RWPE2 (cell line): ENCODE data around the gene ANKRD13D.
A peak's percentile ranks its signal among the peaks of the same experiment; 100 is the strongest.

Source experiments
- ATAC-seq: fragments of 200-7000 bp; cut with Tn5 transposase; 3 replicates; pipeline ENCODE4 v1.9.1; 2021; ENCODE audit warnings: low read depth
- DNase-seq: peaks from one replicate; pipeline ENCODE4 v3.0.0-alpha.2; 2020; ENCODE audit warnings: low spot score
- H3K27ac ChIP-seq: fragments of 450-650 bp; 2 replicates; pipeline ENCODE4 v1.5.1; 2017; ENCODE audit warnings: mild to moderate bottlenecking; ENCODE audit not compliant: poor library complexity, severe bottlenecking
- H3K27me3 ChIP-seq: fragments of 250-450 bp; sonication (Bioruptor Pico); 2 replicates; pipeline ENCODE4 v1.5.1; 2021; ENCODE audit warnings: mild to moderate bottlenecking, moderate library complexity; ENCODE audit not compliant: insufficient read depth, poor library complexity, severe bottlenecking
- H3K36me3 ChIP-seq: fragments of 250-450 bp; sonication (Bioruptor Pico); 2 replicates; pipeline ENCODE4 v1.5.1; 2020; ENCODE audit warnings: low read depth, mild to moderate bottlenecking, moderate library complexity
- H3K4me1 ChIP-seq: fragments of 250-450 bp; sonication (Bioruptor Pico); 2 replicates; pipeline ENCODE4 v1.5.1; 2021; ENCODE audit warnings: mild to moderate bottlenecking, moderate library complexity; ENCODE audit not compliant: insufficient read depth, poor library complexity, severe bottlenecking
- H3K4me3 ChIP-seq: fragments of 250-450 bp; sonication (Bioruptor Pico); 2 replicates; pipeline ENCODE4 v1.5.1; 2021; ENCODE audit warnings: mild to moderate bottlenecking, moderate library complexity; ENCODE audit not compliant: severe bottlenecking
- H3K9me3 ChIP-seq: fragments of 250-450 bp; sonication (Bioruptor Pico); 2 replicates; pipeline ENCODE4 v1.5.1; 2021; ENCODE audit warnings: mild to moderate bottlenecking, moderate library complexity; ENCODE audit not compliant: severe bottlenecking
- CTCF ChIP-seq: fragments of 450-650 bp; IDR thresholded peaks from one replicate; pipeline ENCODE4 v1.5.1; 2017; ENCODE audit warnings: mild to moderate bottlenecking, moderate library complexity; ENCODE audit not compliant: poor library complexity, severe bottlenecking

The ANKRD13D gene

GRCh38 chr11:67289226-67289650 is at the start of gene ANKRD13D:
Gene ANKRD13D (plus strand): TSS chr11:67289303. CDS start chr11:67289461, 158 bp downstream.
- TF ChIP-seq CTCF, result peak; percentile 18
- peaks cover 14% of the 10 kb centered on the region for H3K4me1 ChIP-seq
- H3K36me3 ChIP-seq, result peaks cover 46% of the 10 kb centered on the region
- DNase-seq (no peak), ATAC-seq (peak; percentile 35)
- H3K4me3 ChIP-seq, result peak within 1 kb of the TSS; percentile 67
- no peaks in the 10 kb centered on the region for H3K27me3 ChIP-seq
- H3K27ac ChIP-seq, result peak within 1 kb of the TSS; percentile 91
- H3K9me3 ChIP-seq, result no peaks in the 10 kb centered on the region

- peaks cover 35% of the 10 kb centered on the region for H3K36me3 ChIP-seq
- peak overlapping the region; percentile 64 for H3K27ac ChIP-seq
- TF ChIP-seq CTCF, result no peak
- ATAC-seq, result peak; percentile 95
- H3K4me1 ChIP-seq, result peaks cover 28% of the 10 kb centered on the region
- H3K9me3 ChIP-seq, result no peaks in the 10 kb centered on the region
- H3K4me3 ChIP-seq, result peak overlapping the region; percentile 47
- no peaks in the 10 kb centered on the region for H3K27me3 ChIP-seq
- DNase-seq, result peak; percentile 99
These were observed 49.1 kb upstream of the ANKRD13D start for GRCh38 chr11:67239783-67240575.

- Histone ChIP-seq H3K4me1 (peaks cover 28% of the 10 kb centered on the region), H3K9me3 (no peaks in the 10 kb centered on the region), H3K27ac (peak overlapping the region; percentile 64), H3K27me3 (no peaks in the 10 kb centered on the region), H3K36me3 (peaks cover 44% of the 10 kb centered on the region), H3K4me3 (peak overlapping the region; percentile 47)
- peak; percentile 11 for ATAC-seq
- DNase-seq, result no peak
- TF ChIP-seq CTCF, result no peak
These were observed 48.3 kb upstream of the ANKRD13D start for GRCh38 chr11:67240576-67241389.

DNA sequence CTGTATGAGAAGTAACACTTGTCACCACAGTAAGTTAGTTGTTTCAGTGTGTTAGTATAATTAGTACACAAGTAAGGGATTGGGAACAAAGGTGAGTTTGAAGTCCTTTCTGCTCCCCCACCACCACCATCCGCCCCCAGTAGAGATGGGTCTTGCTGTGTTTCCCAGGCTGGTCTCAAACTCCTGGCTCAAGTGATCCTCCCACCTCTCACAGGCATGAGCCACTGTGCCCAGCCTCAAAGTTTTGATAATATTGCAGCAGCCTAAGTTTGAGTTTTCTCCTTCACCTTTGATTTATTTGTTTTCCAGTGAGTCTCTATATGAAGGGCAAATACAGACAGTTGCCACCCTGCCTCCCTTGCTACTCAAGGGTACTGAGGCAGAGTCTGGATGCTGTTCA is 46.6 kb upstream of the ANKRD13D start:
- H3K4me3 ChIP-seq, result no peak overlapping the region
- no peaks in the 10 kb centered on the region for H3K27me3 ChIP-seq
- H3K27ac ChIP-seq, result peak overlapping the region; percentile 4
- DNase-seq, result no peak
- no peak for TF ChIP-seq CTCF
- ATAC-seq, result no peak
- no peaks in the 10 kb centered on the region for H3K9me3 ChIP-seq
- H3K36me3 ChIP-seq, result peaks cover 52% of the 10 kb centered on the region
- H3K4me1 ChIP-seq, result peaks cover 30% of the 10 kb centered on the region
